Endodermal cell (in vitro differentiated cells): ENCODE measurements around the gene HGFAC. TPM values are rescaled to one million over a fixed set of nuclear protein-coding genes. Genes with fewer than 3 reads are reported as not detected.

ENCODE experiments used
- DNase-seq: peaks from one replicate; pipeline ENCODE4 v3.0.0-alpha.2; 2017
- H3K27ac ChIP-seq: 2 replicates; pipeline ENCODE4 v1.5.1; 2013; ENCODE audit warnings: mild to moderate bottlenecking, low read depth, low read length, moderate library complexity
- H3K27me3 ChIP-seq: 2 replicates; pipeline ENCODE4 v1.6.1; 2013; ENCODE audit warnings: mild to moderate bottlenecking, low read length, moderate library complexity; ENCODE audit not compliant: insufficient read depth, control insufficient read depth, poor library complexity, severe bottlenecking
- H3K36me3 ChIP-seq: 2 replicates; pipeline ENCODE4 v1.7.0; 2013; ENCODE audit warnings: mild to moderate bottlenecking, low read length, moderate library complexity; ENCODE audit not compliant: control insufficient read depth, insufficient read depth
- H3K4me1 ChIP-seq: one replicate; pipeline ENCODE4 v1.7.0; 2013; ENCODE audit warnings: low read length; ENCODE audit not compliant: control insufficient read depth, insufficient read depth
- H3K4me3 ChIP-seq: 2 replicates; pipeline ENCODE4 v1.5.1; 2013; ENCODE audit warnings: mild to moderate bottlenecking, low read length, moderate library complexity
- H3K9ac ChIP-seq: 2 replicates; pipeline ENCODE4 v1.6.1; 2013; ENCODE audit warnings: mild to moderate bottlenecking, low read length, moderate library complexity; ENCODE audit not compliant: poor library complexity, severe bottlenecking; ENCODE audit errors: extremely low read depth
- H3K9me3 ChIP-seq: 2 replicates; pipeline ENCODE4 v1.6.1; 2013; ENCODE audit warnings: mild to moderate bottlenecking, low read length, moderate library complexity; ENCODE audit not compliant: control insufficient read depth
- H3K27ac Mint-ChIP-seq: 2 replicates; pipeline ENCODE4 v1.8.0; 2020; ENCODE audit warnings: mixed read lengths
- H3K27me3 Mint-ChIP-seq: 2 replicates; pipeline ENCODE4 v1.8.0; 2021; ENCODE audit warnings: mild to moderate bottlenecking, mixed read lengths; ENCODE audit not compliant: insufficient read depth
- H3K36me3 Mint-ChIP-seq: 2 replicates; pipeline ENCODE4 v1.8.0; 2020; ENCODE audit warnings: low read depth, mixed read lengths
- H3K4me1 Mint-ChIP-seq: 2 replicates; pipeline ENCODE4 v1.8.0; 2020; ENCODE audit warnings: mixed read lengths
- H3K4me3 Mint-ChIP-seq: 2 replicates; pipeline ENCODE4 v1.8.0; 2020; ENCODE audit warnings: mild to moderate bottlenecking, moderate library complexity, mixed read lengths
- H3K9me3 Mint-ChIP-seq: 2 replicates; pipeline ENCODE4 v1.8.0; 2020; ENCODE audit warnings: mild to moderate bottlenecking, mixed read lengths
- WGBS, 2 experiments: methylation state at CpG; one replicate each; pipeline versions ENCODE4 v1.1.5 to v1.1.7; 2013; ENCODE audit warnings: missing lambda C conversion rate in 2 of 2, mixed read lengths in 1 of 2; ENCODE audit not compliant: insufficient coverage in 1 of 2, insufficient read length in 1 of 2; 5-methylcytosine and 5-hydroxymethylcytosine counted together
- long read RNA-seq, 4 experiments: library from polyadenylated mRNA in 2 of 4; library from RNA in 1 of 4; library from capped mRNA in 1 of 4; stranded (forward) in 3 of 4; unstranded in 1 of 4; transcript quantifications; one replicate each; pipeline ENCODE4 v2.0.0, GENCODE V29; 2020 to 2021; ENCODE audit warnings: inconsistent platforms in 1 of 4
- polyA plus RNA-seq, 2 experiments: library from polyadenylated mRNA; stranded (reverse); fragments of 50-300 nt; gene quantifications; one replicate each; pipeline ENCODE4 v1.2.3, GENCODE V29; 2013
- total RNA-seq, 2 donors: library from RNA; stranded (reverse); fragmentation: NEBNext Ultra II Directional in 1 of 2; extraction: Animal tissue kit (Norgen Biotek cat#: 25700) in 1 of 2; gene quantifications; 2 replicates in 1 of 2; 3 replicates in 1 of 2; pipeline ENCODE4 v1.2.1, GENCODE V29; 2021
- TF ChIP-seq, protein P1 (sequence below): fragments of 200-600 bp; sonication (generic); conservative IDR thresholded peaks from 2 replicates; pipeline ENCODE4 v1.5.0; 2021; ENCODE audit warnings: antibody characterized with exemption, mild to moderate bottlenecking

Gene HGFAC
- total RNA-seq: under 1 TPM in 1 of 2 donors, not detected in 1; 0.46 TPM
- 0.93 TPM for polyA plus RNA-seq (2013, experiment 1 of 2)
- polyA plus RNA-seq (2013, experiment 2 of 2): 0.50 TPM
- long read RNA-seq, experiment 1: 0 reads
- long read RNA-seq, experiment 2: 0 reads
- long read RNA-seq, experiment 3, partial matches to known transcripts: 1 of 1 reads
- long read RNA-seq, experiment 3, other reads (novel, unspliced or antisense): 0 of 1 reads
- long read RNA-seq, experiment 4: 0 reads

DNA sequence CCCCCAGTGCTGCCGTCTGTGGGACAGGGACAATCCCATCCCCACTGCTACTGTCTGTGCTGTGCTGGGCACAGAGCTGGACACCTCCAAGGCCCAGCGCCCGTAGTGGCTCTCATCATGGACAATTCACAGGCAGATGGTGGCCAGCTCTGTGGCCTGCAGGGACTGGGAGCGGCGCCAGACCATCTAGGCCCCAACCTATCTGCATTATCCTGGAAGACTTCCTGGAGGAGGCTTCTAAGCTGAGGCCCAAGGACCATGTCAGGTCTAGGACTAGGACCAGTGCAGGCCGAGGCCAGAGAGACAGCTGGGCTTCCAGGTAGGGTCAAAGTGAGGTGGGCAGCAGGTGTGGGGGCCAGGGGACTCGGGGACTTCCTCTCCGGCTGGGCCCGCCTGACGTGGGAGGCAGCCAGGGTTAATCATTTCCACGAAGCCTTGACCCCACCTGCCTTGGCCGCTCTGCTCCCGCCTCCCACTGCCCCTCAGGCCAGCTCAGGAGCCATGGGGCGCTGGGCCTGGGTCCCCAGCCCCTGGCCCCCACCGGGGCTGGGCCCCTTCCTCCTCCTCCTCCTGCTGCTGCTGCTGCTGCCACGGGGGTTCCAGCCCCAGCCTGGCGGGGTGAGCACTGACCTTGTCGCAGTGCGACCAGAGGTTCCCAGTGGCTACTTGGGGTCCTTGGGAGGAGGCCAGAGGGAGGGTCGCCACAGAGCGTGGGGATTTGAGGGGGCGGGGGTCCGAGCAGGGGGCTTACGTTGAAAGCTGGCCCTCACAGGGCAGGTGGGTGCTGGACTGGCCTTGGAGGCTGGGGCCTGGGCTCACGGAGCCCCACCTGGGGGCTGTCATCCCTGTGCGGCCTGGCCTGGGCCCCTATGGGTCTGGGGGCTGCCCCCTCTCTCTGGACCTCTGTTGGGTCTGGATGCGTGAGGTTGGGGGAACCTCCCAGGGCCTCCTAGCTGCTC lies at the start of gene HGFAC:
HGFAC (plus strand) TSS at position 468 of the 959 bp plus-strand sequence; CDS start at position 502, 34 bp downstream.
- Histone ChIP-seq H3K9ac (no peak within 1 kb of the TSS), H3K27ac (no peak within 1 kb of the TSS), H3K27me3 (no peaks in the 10 kb centered on the region), H3K4me3 (no peak within 1 kb of the TSS), H3K4me1 (no peaks in the 10 kb centered on the region), H3K9me3 (no peaks in the 10 kb centered on the region), H3K36me3 (no peaks in the 10 kb centered on the region)
- Mint-ChIP-seq H3K27me3 (no peaks in the 10 kb centered on the region), H3K36me3 (no peaks in the 10 kb centered on the region), H3K4me3 (no peak within 1 kb of the TSS), H3K9me3 (no peaks in the 10 kb centered on the region), H3K4me1 (no peaks in the 10 kb centered on the region), H3K27ac (no peak within 1 kb of the TSS)
- 88 to 95% methylated on average over 9 to 27 of the region's 27 CpGs for WGBS, 2 experiments
- no peak for DNase-seq
- TF ChIP-seq, protein P1, sequence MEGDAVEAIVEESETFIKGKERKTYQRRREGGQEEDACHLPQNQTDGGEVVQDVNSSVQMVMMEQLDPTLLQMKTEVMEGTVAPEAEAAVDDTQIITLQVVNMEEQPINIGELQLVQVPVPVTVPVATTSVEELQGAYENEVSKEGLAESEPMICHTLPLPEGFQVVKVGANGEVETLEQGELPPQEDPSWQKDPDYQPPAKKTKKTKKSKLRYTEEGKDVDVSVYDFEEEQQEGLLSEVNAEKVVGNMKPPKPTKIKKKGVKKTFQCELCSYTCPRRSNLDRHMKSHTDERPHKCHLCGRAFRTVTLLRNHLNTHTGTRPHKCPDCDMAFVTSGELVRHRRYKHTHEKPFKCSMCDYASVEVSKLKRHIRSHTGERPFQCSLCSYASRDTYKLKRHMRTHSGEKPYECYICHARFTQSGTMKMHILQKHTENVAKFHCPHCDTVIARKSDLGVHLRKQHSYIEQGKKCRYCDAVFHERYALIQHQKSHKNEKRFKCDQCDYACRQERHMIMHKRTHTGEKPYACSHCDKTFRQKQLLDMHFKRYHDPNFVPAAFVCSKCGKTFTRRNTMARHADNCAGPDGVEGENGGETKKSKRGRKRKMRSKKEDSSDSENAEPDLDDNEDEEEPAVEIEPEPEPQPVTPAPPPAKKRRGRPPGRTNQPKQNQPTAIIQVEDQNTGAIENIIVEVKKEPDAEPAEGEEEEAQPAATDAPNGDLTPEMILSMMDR: no peak

DNA sequence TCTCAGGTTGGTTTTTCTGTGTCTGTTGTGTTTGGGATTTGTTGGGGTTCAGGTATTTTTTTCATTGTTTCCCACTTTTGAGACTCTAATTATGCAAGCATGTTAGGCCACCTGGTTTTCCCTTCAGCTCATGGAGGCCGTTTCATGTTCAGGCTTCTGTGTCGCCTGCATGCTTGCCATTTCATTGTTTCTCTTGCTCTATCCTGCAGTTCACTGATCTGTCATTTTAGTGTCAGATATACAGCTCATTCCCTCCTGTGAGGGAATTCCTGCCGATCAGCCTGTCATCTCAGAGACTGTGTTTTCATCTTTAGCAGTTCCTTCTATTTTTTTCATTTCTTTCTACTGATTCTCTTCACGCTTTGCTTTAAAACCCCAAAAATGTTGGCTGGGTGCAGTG lies 49.4 kb upstream of the HGFAC start:
- H3K9ac ChIP-seq: no peak overlapping the region
- H3K4me1 Mint-ChIP-seq: peaks cover 24% of the 10 kb centered on the region

DNA sequence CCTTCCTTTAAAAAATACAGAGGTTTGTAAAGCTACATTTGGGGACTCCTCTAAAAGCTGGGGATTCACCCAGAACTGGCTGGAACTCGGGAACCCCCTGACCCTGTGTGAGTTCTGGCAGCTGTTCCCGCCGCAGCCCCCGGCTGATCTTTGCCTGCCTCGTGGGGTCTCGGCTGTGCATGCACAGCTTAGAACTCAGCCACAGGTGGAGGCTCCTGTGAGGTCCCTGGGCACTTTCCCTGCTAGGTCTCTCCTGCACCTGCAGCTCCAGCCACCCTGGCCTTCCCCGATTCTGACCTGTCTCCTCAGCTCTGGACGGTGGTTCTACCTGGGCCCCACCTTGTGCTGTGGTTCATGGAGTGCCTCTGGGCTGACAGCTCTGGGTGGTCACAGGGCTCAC lies 48.6 kb upstream of the HGFAC start:
- no peak for DNase-seq
- Mint-ChIP-seq H3K4me3 (no peak overlapping the region), H3K27ac (no peak overlapping the region), H3K9me3 (peaks cover 10% of the 10 kb centered on the region), H3K27me3 (no peaks in the 10 kb centered on the region), H3K36me3 (peaks cover 9% of the 10 kb centered on the region), H3K4me1 (peaks cover 16% of the 10 kb centered on the region)
- Histone ChIP-seq H3K27me3 (no peaks in the 10 kb centered on the region), H3K4me3 (no peak overlapping the region), H3K9me3 (peaks cover 7% of the 10 kb centered on the region), H3K36me3 (no peaks in the 10 kb centered on the region), H3K9ac (no peak overlapping the region), H3K4me1 (peaks cover 7% of the 10 kb centered on the region), H3K27ac (no peak overlapping the region)
- TF ChIP-seq, protein P1: no peak
- 90 to 96% methylated on average over 7 to 8 of the region's 8 CpGs for WGBS, 2 experiments

More for the DNA sequence above, 49.4 kb upstream of the HGFAC start:
- Histone ChIP-seq H3K27me3 (no peaks in the 10 kb centered on the region), H3K4me3 (no peak overlapping the region), H3K4me1 (peaks cover 7% of the 10 kb centered on the region), H3K36me3 (no peaks in the 10 kb centered on the region), H3K27ac (no peak overlapping the region), H3K9me3 (peaks cover 7% of the 10 kb centered on the region)
- 86 to 91% methylated on average over 4 of the region's 4 CpGs for WGBS, 2 experiments
- DNase-seq: no peak
- TF ChIP-seq, protein P1: no peak
- Mint-ChIP-seq H3K36me3 (peaks cover 9% of the 10 kb centered on the region), H3K27ac (no peak overlapping the region), H3K9me3 (peaks cover 10% of the 10 kb centered on the region), H3K27me3 (no peaks in the 10 kb centered on the region), H3K4me3 (no peak overlapping the region)
